ENCODE results near the gene C11orf86.

- TF ChIP-seq RORB (CRISPR knock-in tag; IDR thresholded peaks at IDR 0.05) = no peak
- TF ChIP-seq ESRRA (CRISPR knock-in tag; IDR thresholded peaks at IDR 0.05; ENCODE audit: borderline replicate concordance) = no peak
- no peak for TF ChIP-seq CTCF (IDR thresholded peaks at IDR 0.05)
- no peak for TF ChIP-seq CREB1 (CRISPR knock-in tag; IDR thresholded peaks at IDR 0.05)
- TF ChIP-seq MLX (CRISPR knock-in tag; IDR thresholded peaks at IDR 0.05) = no peak
Observed at GRCh38 chr11:66976925-66977324, 1.8 kb downstream of the C11orf86 start.
